Fibroblast of lung (primary cell): Measurements from ENCODE around the gene HRCT1. TPM values are rescaled to one million over a fixed set of nuclear protein-coding genes. Genes with fewer than 3 reads are reported as not detected.
"Not testable (repeated sequence)": the region's sequence is repeated elsewhere in the genome, so short reads cannot be mapped to it uniquely, and the experiment has no call there.

ENCODE experiments used
- DNase-seq, 2 donors: peaks; one replicate each; pipeline versions ENCODE4 v3.0.0 to v3.0.0-alpha.2; 2010; ENCODE audit warnings: low read depth in 2 of 2
- H2AFZ ChIP-seq: 2 replicates; pipeline ENCODE4 v1.5.1; 2012; ENCODE audit warnings: low read length, control low read depth, inconsistent platforms
- H3K27ac ChIP-seq: 2 replicates; pipeline ENCODE4 v1.5.1; 2011; ENCODE audit warnings: low read length, control low read depth; ENCODE audit not compliant: insufficient read depth
- H3K27me3 ChIP-seq: 2 replicates; pipeline ENCODE4 v1.5.1; 2011; ENCODE audit warnings: mild to moderate bottlenecking, low read length; ENCODE audit not compliant: control insufficient read depth, insufficient read depth
- H3K36me3 ChIP-seq: 2 replicates; pipeline ENCODE4 v1.5.1; 2011; ENCODE audit warnings: low read length; ENCODE audit not compliant: control insufficient read depth, insufficient read depth
- H3K4me1 ChIP-seq: 2 replicates; pipeline ENCODE4 v1.5.1; 2011; ENCODE audit warnings: low read length; ENCODE audit not compliant: control insufficient read depth, insufficient read depth; ENCODE audit errors: extremely low read depth
- H3K4me2 ChIP-seq: 2 replicates; pipeline ENCODE4 v1.5.1; 2011; ENCODE audit warnings: low read length, control low read depth; ENCODE audit not compliant: insufficient read depth; ENCODE audit errors: extremely low read depth
- H3K4me3 ChIP-seq, 4 experiments: fragments of 200-600 bp in 1 of 4; sonication (generic) in 1 of 4; replicated peaks in 1 of 4; 2 replicates each; pipeline ENCODE4 v1.5.1; 2011 to 2016; ENCODE audit warnings: low read length in 4 of 4, low read depth in 3 of 4, mild to moderate bottlenecking in 3 of 4, control low read depth in 2 of 4, inconsistent platforms in 1 of 4, mixed read lengths in 1 of 4; ENCODE audit not compliant: insufficient read depth in 1 of 4; ENCODE audit errors: control extremely low read depth in 1 of 4
- H3K79me2 ChIP-seq: 2 replicates; pipeline ENCODE4 v1.5.1; 2012; ENCODE audit warnings: mild to moderate bottlenecking, low read length, inconsistent platforms; ENCODE audit not compliant: control insufficient read depth, insufficient read depth
- H3K9ac ChIP-seq: 2 replicates; pipeline ENCODE4 v1.5.1; 2011; ENCODE audit warnings: mild to moderate bottlenecking, low read length, control low read depth; ENCODE audit not compliant: insufficient read depth
- H3K9me3 ChIP-seq: 2 replicates; pipeline ENCODE4 v1.5.1; 2012; ENCODE audit warnings: low read depth, low read length; ENCODE audit not compliant: control insufficient read depth, insufficient read depth
- H4K20me1 ChIP-seq: 2 replicates; pipeline ENCODE4 v1.5.1; 2011; ENCODE audit warnings: low read length; ENCODE audit not compliant: control insufficient read depth, insufficient read depth; ENCODE audit errors: extremely low read depth
- EZH2 ChIP-seq: IDR thresholded peaks from 2 replicates; pipeline ENCODE4 v1.5.1; 2012; ENCODE audit warnings: low read length, control low read depth, mild to moderate bottlenecking; ENCODE audit errors: missing control alignments
- polyA plus RNA-seq, 2 donors: library from polyadenylated mRNA; depleted of rRNA in 1 of 2; stranded (reverse) in 1 of 2; unstranded in 1 of 2; fragments of >200 nt; gene quantifications; 2 replicates each; pipeline ENCODE4 v1.2.1, GENCODE V29; 2011 to 2012; ENCODE audit warnings: missing spikeins in 1 of 2
- total RNA-seq: library from RNA; depleted of rRNA; stranded (reverse); fragments of >200 nt; gene quantifications from 2 replicates; pipeline ENCODE4 v1.2.1, GENCODE V29; 2014
- TF ChIP-seq, protein P1 (sequence below), 2 donors: IDR thresholded peaks in 1 of 2; conservative IDR thresholded peaks in 1 of 2; 1 replicate in 1 of 2; 2 replicates in 1 of 2; pipeline ENCODE4 v1.5.1; 2011 to 2012; ENCODE audit warnings: low read length in 2 of 2, control low read depth in 1 of 2, inconsistent platforms in 1 of 2, low read depth in 1 of 2, mild to moderate bottlenecking in 1 of 2

The HRCT1 gene
- total and polyA plus RNA-seq, 2 donors (not counting 1 experiment from before 2014, with no cell fraction given): 1.2 to 3.1 TPM

DNA sequence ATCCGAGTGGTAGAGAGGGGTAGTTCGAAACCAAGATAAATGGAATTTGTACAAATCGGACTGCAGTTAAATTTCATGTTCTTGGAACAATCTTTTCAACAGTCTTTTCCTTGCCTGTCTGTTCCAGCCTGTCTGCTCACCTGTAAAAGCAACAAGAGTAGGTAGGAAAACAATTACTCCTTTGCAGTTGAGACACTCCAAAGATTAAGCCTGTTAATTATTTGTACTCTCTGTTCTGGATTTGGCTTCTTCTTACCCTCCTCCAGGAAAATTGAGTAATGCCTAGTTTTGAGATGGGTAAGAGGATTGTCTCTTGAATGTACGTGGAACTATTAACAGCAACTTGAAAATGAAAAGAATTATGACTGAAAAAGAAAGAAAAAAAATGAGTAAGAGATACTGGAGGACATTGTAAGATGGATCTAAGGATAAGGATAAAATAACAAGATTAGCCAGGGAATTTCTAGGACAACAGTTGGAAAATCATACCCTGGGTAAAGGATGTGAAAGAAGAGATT is 27.6 kb downstream of the HRCT1 start:
- Histone ChIP-seq H3K9ac (no peak overlapping the region), H3K4me2 (no peak overlapping the region), H3K27me3 (no peaks in the 10 kb centered on the region), H3K9me3 (no peaks in the 10 kb centered on the region), H3K4me1 (peaks cover 17% of the 10 kb centered on the region), H2AFZ (no peak overlapping the region), H4K20me1 (no peaks in the 10 kb centered on the region), H3K36me3 (no peaks in the 10 kb centered on the region), H3K27ac (no peak overlapping the region), H3K79me2 (no peaks in the 10 kb centered on the region), H3K4me3 (no peak overlapping the region)
- TF ChIP-seq, protein P1, sequence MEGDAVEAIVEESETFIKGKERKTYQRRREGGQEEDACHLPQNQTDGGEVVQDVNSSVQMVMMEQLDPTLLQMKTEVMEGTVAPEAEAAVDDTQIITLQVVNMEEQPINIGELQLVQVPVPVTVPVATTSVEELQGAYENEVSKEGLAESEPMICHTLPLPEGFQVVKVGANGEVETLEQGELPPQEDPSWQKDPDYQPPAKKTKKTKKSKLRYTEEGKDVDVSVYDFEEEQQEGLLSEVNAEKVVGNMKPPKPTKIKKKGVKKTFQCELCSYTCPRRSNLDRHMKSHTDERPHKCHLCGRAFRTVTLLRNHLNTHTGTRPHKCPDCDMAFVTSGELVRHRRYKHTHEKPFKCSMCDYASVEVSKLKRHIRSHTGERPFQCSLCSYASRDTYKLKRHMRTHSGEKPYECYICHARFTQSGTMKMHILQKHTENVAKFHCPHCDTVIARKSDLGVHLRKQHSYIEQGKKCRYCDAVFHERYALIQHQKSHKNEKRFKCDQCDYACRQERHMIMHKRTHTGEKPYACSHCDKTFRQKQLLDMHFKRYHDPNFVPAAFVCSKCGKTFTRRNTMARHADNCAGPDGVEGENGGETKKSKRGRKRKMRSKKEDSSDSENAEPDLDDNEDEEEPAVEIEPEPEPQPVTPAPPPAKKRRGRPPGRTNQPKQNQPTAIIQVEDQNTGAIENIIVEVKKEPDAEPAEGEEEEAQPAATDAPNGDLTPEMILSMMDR (conservative IDR thresholded peaks at IDR 0.05 in 1 of 2, IDR thresholded peaks at IDR 0.05 in 1 of 2; ENCODE audit: low read depth in 1 of 2, low read length in 2 of 2): no peak
- no peak for TF ChIP-seq EZH2
- no peak for DNase-seq

DNA sequence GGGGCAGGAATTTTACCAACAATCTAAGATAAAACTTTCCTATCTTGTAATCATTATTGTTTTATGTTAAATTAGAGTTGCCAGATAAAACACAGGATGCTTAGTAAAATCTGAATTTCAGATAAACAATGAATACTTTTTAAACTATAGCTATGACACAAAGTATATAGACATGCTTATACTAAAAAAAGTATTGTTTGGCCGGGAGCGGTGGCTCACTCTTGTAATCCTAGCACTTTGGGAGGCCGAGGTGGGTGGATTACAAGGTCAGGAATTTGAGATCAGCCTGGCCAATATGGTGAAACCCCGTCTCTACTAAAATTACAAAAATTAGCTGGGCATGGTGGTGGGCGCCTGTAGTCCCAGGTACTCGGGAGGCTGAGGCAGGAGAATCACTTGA is 28.1 kb downstream of the HRCT1 start:
- not testable (repeated sequence) for H3K27ac ChIP-seq, H3K4me3 ChIP-seq, H3K9ac ChIP-seq, H3K79me2 ChIP-seq, H3K9me3 ChIP-seq, H3K36me3 ChIP-seq, H3K4me2 ChIP-seq, H4K20me1 ChIP-seq, H3K27me3 ChIP-seq, H2AFZ ChIP-seq, DNase-seq
- H3K4me1 ChIP-seq: peaks cover 16% of the 10 kb centered on the region

DNA sequence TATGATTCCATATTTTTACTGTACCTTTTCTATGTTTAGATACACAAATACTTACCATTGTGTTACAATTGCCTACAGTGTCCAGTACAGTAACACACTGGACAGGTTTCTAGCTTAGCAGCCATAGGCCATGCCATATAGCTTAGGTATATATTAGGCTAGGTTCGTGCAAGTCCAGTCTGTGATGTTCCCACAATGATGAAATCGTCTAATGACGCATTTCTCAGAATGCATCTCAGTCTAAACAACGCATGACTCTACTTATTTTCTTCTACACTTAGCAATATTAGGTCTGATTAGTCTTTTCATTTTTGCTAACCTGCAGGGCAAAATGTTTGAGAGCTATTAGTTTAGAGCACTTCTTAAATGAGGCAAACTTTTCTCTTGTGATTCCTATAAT is 29.3 kb downstream of the HRCT1 start:
- H3K27ac ChIP-seq: no peak overlapping the region

More for the DNA sequence above, 29.3 kb downstream of the HRCT1 start:
- Histone ChIP-seq H3K4me2 (no peak overlapping the region), H3K36me3 (no peaks in the 10 kb centered on the region), H3K27me3 (no peaks in the 10 kb centered on the region), H4K20me1 (no peaks in the 10 kb centered on the region), H2AFZ (no peak overlapping the region), H3K9me3 (no peaks in the 10 kb centered on the region), H3K4me1 (peaks cover 13% of the 10 kb centered on the region), H3K4me3 (no peak overlapping the region), H3K9ac (no peak overlapping the region), H3K79me2 (no peaks in the 10 kb centered on the region)
- DNase-seq: peak; percentile 47 to 76
- no peak for TF ChIP-seq EZH2
- TF ChIP-seq, protein P1 (conservative IDR thresholded peaks at IDR 0.05 in 1 of 2, IDR thresholded peaks at IDR 0.05 in 1 of 2; ENCODE audit: low read depth in 1 of 2, low read length in 2 of 2): no peak
